ENCODE data around the gene RERE.

DNA sequence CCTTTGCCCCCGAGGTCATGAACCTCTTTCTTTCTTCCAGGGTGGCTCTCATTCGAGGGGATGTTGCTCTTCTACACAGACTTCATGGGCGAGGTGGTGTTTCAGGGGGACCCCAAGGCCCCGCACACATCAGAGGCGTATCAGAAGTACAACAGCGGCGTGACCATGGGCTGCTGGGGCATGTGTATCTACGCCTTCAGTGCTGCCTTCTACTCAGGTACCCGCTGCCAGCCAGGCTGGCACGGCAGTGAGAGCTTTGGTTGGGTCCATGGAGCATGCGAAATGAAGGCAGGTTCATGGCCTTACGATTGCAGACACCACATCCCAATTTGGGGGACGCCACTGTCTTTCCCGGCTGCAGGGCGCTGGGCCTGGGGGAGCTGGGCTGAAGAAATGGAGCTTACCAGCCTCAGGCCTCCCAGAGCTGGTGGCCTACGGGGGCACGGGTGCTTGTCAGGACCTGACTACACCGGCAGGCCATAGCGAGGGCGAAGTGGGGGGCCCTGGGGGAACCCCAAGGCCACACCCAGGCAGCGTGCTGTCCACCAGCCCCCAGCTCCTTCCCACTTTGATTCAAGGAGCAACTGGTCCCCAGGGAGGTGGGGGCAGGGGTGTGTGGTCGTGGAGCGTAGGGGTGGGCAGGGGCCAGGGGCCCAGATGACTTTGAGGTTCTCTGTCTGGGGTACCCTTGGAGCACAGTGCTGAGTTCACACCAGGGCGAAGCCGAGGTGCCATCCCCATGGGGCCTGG is 479.5 kb downstream of the RERE start:
- TF ChIP-seq, protein P1, sequence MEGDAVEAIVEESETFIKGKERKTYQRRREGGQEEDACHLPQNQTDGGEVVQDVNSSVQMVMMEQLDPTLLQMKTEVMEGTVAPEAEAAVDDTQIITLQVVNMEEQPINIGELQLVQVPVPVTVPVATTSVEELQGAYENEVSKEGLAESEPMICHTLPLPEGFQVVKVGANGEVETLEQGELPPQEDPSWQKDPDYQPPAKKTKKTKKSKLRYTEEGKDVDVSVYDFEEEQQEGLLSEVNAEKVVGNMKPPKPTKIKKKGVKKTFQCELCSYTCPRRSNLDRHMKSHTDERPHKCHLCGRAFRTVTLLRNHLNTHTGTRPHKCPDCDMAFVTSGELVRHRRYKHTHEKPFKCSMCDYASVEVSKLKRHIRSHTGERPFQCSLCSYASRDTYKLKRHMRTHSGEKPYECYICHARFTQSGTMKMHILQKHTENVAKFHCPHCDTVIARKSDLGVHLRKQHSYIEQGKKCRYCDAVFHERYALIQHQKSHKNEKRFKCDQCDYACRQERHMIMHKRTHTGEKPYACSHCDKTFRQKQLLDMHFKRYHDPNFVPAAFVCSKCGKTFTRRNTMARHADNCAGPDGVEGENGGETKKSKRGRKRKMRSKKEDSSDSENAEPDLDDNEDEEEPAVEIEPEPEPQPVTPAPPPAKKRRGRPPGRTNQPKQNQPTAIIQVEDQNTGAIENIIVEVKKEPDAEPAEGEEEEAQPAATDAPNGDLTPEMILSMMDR (IDR thresholded peaks at IDR 0.05; ENCODE audit: insufficient read depth, low read length, poor library complexity, severe bottlenecking): no peak
- TF ChIP-seq EZH2phosphoT487 (conservative IDR thresholded peaks at IDR 0.05; ENCODE audit: low read length): no peak

Measured in SU-DHL-6 (cell line).